Activated naive CD4-positive, alpha-beta T cell treated with anti-CD3 and anti-CD28 coated beads for 36 hours (primary cell): ENCODE data around the gene LOXL3. TPM values are rescaled to one million over a fixed set of nuclear protein-coding genes. Genes with fewer than 3 reads are reported as not detected.
A peak's percentile ranks its signal among the peaks of the same experiment; 100 is the strongest.

Experiments
- CTCF ChIA-PET: fragments of 350-600 bp; sonication (Branson Sonifier 250); formaldehyde crosslinking; loops from one replicate; lab custom pipeline; 2021; ENCODE audit warnings: antibody characterized with exemption; lab: Charles Lee
- DNase-seq: peaks from one replicate; pipeline ENCODE4 v3.0.0-alpha.2; 2020
- H3K27ac Mint-ChIP-seq: one replicate; pipeline ENCODE4 v1.8.0; 2021; ENCODE audit warnings: mild to moderate bottlenecking, mixed read lengths
- H3K27me3 Mint-ChIP-seq: one replicate; pipeline ENCODE4 v1.8.0; 2021; ENCODE audit warnings: low read depth, mixed read lengths
- H3K36me3 Mint-ChIP-seq: one replicate; pipeline ENCODE4 v1.8.0; 2021; ENCODE audit warnings: low read depth, mixed read lengths
- H3K4me1 Mint-ChIP-seq: one replicate; pipeline ENCODE4 v1.8.0; 2021; ENCODE audit warnings: low read depth, mixed read lengths
- H3K4me3 Mint-ChIP-seq: one replicate; pipeline ENCODE4 v1.8.0; 2021; ENCODE audit warnings: mild to moderate bottlenecking, moderate library complexity, mixed read lengths
- H3K9me3 Mint-ChIP-seq: one replicate; pipeline ENCODE4 v1.8.0; 2021; ENCODE audit warnings: mixed read lengths
- intact Hi-C: fragments of 100-400 bp; cut with micrococcal nuclease; formaldehyde crosslinking; loops from one replicate; pipeline ENCODE4 v1.15.1; 2023
- total RNA-seq, 2 experiments: library from RNA; stranded (reverse); gene quantifications; one replicate each; pipeline ENCODE4 v1.2.3, GENCODE V29; 2021

LOXL3 gene
- total RNA-seq, 2 experiments from 2014 or later, result 0.35 to 0.41 TPM

DNA sequence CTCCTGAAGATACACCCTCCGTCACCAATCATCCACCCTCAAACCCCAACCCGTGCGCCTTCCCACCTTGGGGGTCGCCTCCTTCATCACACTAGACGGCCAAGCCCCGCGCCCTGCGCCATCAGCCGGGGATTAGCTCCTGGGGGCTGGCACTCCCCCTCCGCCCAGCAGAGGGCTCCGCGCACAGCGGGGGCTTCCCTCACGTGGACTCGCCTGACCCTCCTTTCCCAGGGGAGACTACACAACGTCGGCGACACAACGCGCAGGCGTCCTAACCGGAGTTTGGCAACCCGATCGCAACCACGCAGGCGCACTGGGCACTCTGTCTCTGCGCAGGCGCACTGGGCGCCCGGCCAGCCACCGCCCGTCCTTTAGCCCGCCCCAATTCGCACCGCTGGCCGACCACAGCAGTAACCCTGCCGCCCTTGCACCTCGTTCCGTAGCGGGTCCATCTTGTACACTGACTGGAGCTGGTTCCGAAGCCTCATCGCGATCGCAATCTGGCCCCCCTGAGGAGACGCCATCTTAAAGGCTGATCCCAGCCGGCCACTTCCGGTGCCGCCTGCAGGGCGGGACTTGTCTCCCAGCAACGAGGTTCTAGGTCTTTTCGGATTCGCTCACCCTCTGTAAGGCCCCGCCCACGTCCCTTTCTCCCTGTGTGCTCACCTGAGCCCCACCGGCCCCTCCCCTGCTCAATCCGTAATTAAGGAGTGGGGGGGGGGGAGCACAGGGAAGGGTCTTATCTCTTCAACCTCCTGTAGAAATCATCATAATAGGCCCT is 46.4 kb downstream of the LOXL3 start, which contains the start of gene PCGF1:
Gene PCGF1 (minus strand): TSS at position 551 of the 781 bp plus-strand sequence. CDS start 27 bp downstream, at position 524.
- H3K36me3 Mint-ChIP-seq, result peaks cover 24% of the 10 kb centered on the region
- H3K4me1 Mint-ChIP-seq, result peaks cover 40% of the 10 kb centered on the region
- peak within 1 kb of the TSS; percentile 91 for H3K4me3 Mint-ChIP-seq
- H3K27me3 Mint-ChIP-seq, result peaks cover 41% of the 10 kb centered on the region
- intact Hi-C loops, result loop anchor here (1.0 to 10.0 kb wide), 9 partner anchors 9 to 447 kb away; partner anchors contain the start of genes AUP1, DOK1, HK2 and HTRA2
- no peaks in the 10 kb centered on the region for H3K9me3 Mint-ChIP-seq
- DNase-seq, result peak; percentile 99
- peak within 1 kb of the TSS; percentile 98 for H3K27ac Mint-ChIP-seq
- CTCF ChIA-PET, result interaction anchor here (1.1 to 1.8 kb wide), 2 partner anchors 26 to 81 kb away, joined by 3 to 14 read pairs; no protein-coding TSS in a partner anchor

DNA sequence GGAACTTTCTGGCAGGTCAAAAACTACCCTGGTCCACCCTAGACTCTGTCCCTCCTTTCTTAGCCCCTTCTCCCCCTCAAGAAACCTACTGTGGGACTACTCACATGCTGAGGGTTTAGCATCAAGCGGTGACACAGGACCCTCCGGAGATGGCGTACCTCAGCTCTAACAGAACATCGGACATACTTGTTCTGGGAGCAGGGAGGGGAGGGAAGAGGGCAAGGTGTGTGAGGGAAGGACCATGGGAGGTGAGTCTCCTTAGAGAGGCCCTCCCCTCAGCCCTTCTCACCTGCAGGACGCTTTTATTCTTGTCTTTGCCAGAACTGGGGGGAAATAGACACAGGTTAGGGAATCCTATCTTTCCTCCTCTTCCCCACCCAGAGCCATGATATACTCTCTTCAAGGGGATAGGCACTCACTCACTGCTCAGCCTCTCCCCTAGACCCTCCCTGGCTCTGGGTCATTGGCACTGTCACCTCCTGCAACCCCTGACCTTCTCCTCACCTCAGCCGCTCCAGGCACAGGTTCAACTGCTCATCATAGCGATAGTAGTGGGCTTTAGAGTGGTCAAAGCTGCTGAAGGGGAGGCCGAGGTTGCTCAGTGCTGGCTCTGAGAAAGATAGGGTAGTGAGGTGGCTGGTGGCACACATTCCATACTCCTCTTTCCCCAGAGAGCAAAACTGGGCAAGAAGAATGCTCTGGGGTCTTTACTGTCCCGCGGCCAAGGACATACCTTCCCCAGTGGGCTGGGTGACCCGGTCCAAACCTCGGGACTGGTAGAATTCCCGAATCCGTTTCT is 48.1 kb downstream of the LOXL3 start:
- H3K36me3 Mint-ChIP-seq, result peaks cover 24% of the 10 kb centered on the region
- H3K9me3 Mint-ChIP-seq, result no peaks in the 10 kb centered on the region
- peaks cover 45% of the 10 kb centered on the region for H3K4me1 Mint-ChIP-seq
- H3K4me3 Mint-ChIP-seq, result no peak overlapping the region
- intact Hi-C loops, result loop anchor here (2.0 to 10.0 kb wide), 5 partner anchors 49 to 449 kb away; partner anchors contain the start of genes DOK1, HK2, POLE4 and SEMA4F
- no peak overlapping the region for H3K27ac Mint-ChIP-seq
- DNase-seq, result no peak
- H3K27me3 Mint-ChIP-seq, result peaks cover 45% of the 10 kb centered on the region
- CTCF ChIA-PET, result interaction anchor here (0.5 to 4.8 kb wide), 5 partner anchors 23 to 83 kb away, joined by 3 to 14 read pairs (median 10); partner anchors contain the start of genes CCDC142 and TTC31

DNA sequence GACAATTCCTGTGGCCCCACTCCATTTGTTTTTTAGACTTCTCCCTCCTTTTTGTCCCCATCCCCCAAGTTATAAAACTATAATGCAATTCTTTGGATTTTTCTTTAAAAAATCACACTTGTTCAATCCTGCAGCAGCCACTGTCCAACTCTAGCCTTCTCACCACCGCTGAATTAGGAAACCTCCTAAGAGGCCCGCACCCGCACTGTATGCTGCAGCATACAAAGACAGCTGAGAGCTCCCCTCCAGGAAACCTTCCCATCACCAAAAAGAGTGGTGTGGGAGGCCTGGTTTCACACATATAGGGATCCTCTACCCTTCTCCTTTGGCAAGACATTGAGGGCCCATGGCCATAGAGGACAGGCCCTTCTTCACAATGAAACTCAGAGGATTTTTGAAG is 49.2 kb downstream of the LOXL3 start:
- H3K4me1 Mint-ChIP-seq, result peaks cover 48% of the 10 kb centered on the region
- no peaks in the 10 kb centered on the region for H3K9me3 Mint-ChIP-seq
- H3K27ac Mint-ChIP-seq, result no peak overlapping the region
- peaks cover 51% of the 10 kb centered on the region for H3K27me3 Mint-ChIP-seq
- no peak for DNase-seq
- no peak overlapping the region for H3K4me3 Mint-ChIP-seq
- intact Hi-C loops, result loop anchor here (10.0 kb wide), 1 partner anchor 450 kb away; the partner anchor contains the start of gene POLE4
- H3K36me3 Mint-ChIP-seq, result peaks cover 24% of the 10 kb centered on the region
- CTCF ChIA-PET, result interaction anchor here (1.0 to 4.8 kb wide), 3 partner anchors 22 to 83 kb away, joined by 3 to 14 read pairs (median 10); partner anchors contain the start of genes CCDC142 and TTC31

DNA sequence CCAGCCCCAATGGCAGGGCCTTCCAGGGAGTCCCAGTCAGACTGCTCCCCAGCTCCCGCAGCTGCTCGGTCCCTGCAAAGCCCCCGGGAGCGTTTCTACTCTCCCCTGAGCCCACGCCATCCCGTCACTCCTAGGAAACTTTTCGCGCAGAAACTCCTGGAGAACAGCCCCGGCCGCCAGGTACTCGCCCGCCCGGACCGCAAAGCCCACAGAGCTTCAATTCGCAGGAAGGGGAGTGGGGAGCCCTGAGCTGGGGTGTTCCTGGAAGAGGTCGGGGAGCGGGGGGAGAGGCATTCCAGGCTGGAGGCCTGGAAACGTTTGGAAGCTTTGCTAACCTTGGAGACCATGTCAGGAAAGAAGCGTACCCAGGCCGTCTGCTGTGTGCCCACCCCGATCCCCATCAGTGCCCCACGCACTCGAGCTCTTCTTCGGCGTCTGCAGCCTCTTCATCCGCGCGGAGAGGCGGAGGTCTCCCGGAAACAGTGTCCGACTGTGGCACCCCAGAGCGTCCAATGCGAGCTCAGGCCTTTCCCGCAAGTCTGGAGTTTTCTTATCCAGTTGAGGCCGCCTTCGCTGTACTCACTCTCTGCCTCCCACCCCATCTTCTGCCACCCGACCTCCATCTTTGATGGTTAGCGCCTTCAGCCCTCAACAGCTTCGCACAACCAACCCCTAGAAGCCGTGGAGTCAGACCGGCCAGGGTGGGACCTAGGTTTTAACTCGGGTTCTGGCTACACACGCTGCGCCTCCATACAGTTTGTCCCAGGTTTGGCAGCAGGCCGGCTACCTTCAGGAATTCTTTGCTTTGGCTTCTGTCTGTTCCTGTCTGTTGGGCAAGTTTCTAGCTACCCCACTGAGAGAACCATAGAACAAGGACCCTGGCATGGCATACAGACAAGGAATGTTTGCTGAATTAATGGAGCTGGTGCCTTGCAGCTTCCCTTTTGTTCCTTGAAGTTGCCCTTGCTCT is 50.0 kb downstream of the LOXL3 start:
- CTCF ChIA-PET, result interaction anchor here (1.0 to 4.8 kb wide), 4 partner anchors 21 to 112 kb away, joined by 3 to 14 read pairs (median 8); partner anchors contain the start of genes CCDC142 and TTC31
- peaks cover 24% of the 10 kb centered on the region for H3K36me3 Mint-ChIP-seq
- H3K27ac Mint-ChIP-seq, result no peak overlapping the region
- H3K4me1 Mint-ChIP-seq, result peaks cover 53% of the 10 kb centered on the region
- peaks cover 57% of the 10 kb centered on the region for H3K27me3 Mint-ChIP-seq
- DNase-seq, result no peak
- no peaks in the 10 kb centered on the region for H3K9me3 Mint-ChIP-seq
- peak overlapping the region; percentile 59 for H3K4me3 Mint-ChIP-seq
- intact Hi-C loops, result loop anchor here (10.0 kb wide), 1 partner anchor 451 kb away; the partner anchor contains the start of gene POLE4

DNA sequence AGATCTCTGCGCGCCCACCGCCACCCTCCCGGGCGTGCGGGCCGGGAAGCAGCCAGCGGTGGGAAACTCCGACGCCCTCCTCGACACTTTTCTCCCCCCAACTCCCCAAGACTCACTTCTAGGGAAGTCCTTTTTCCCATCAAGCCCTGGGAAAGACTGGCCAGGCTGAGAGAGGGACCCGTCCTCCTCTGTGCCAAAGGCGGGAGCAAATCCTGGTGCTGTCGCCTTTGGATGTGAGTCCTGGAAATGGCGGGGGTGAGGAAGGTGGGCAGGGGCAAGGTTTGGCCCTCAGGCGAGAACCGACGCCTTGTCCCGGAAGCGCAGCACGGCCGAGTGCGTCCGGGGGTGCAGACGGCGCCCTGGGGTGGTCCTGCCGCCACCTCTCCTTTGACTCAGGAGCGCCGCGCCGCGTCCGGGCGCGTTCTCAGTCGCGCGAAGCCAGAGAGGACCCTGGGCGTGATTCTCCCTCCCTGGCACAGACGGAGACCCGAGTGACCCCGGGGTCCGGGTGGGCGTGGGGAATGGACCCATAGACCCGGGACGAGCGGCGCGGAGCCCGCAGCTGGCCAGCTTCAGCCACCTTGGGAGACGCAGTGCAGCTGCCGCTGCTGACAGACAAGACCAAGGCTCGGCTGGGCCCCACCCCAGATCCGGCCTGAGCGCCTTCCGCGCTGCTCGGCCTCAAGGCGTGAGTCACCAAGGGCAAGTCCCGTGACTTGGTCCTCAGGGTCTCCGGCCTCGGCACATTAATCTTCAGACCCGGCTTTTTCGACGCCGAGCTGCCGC is 50.8 kb downstream of the LOXL3 start:
- no peaks in the 10 kb centered on the region for H3K9me3 Mint-ChIP-seq
- H3K27ac Mint-ChIP-seq, result no peak overlapping the region
- H3K4me1 Mint-ChIP-seq, result peaks cover 54% of the 10 kb centered on the region
- CTCF ChIA-PET, result interaction anchor here (1.0 to 4.8 kb wide), 3 partner anchors 20 to 111 kb away, joined by 5 to 14 read pairs (median 10); partner anchors contain the start of genes CCDC142 and TTC31
- H3K4me3 Mint-ChIP-seq, result peak overlapping the region; percentile 59
- H3K36me3 Mint-ChIP-seq, result peaks cover 24% of the 10 kb centered on the region
- peak; percentile 58 for DNase-seq
- intact Hi-C loops, result loop anchor here (10.0 kb wide), 1 partner anchor 452 kb away; the partner anchor contains the start of gene POLE4
- peaks cover 64% of the 10 kb centered on the region for H3K27me3 Mint-ChIP-seq

DNA sequence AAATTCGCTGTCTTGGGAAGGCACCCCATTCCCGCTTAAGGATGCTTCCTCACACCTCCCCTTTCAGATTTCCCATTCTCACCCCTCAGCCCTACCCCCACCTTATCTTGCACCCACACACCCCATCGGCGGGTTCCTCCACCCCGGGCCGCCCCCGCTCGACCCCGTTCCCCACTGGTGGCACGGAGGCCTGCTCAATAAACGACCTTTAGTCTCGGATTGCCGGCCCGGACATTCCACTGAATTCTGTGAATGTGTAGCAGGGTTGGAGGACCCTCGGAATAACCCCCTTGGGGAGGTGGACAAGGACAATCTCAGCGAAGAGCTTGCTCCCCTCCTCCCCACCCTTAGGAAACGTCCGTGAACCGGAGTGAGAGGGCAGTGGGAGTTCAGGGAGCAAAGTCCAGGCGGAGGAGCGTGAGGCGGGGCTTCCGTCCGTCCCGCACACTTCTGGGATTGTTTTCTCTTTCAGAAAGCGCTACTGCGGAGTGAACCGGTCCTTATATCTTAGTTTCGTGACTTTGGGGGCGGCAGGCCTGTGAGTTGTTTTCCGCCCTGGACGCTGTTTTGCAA is 51.5 kb downstream of the LOXL3 start:
- DNase-seq, result no peak
- Mint-ChIP-seq H3K4me3 (peak overlapping the region; percentile 59), H3K4me1 (peaks cover 58% of the 10 kb centered on the region), H3K9me3 (no peaks in the 10 kb centered on the region), H3K36me3 (peaks cover 21% of the 10 kb centered on the region), H3K27me3 (peaks cover 70% of the 10 kb centered on the region), H3K27ac (no peak overlapping the region)
- CTCF ChIA-PET, result interaction anchor here (1.9 to 4.8 kb wide), 3 partner anchors 19 to 85 kb away, joined by 10 to 24 read pairs (median 14); partner anchors contain the start of genes CCDC142 and TTC31
- intact Hi-C loops, result loop anchor here (10.0 kb wide), 1 partner anchor 453 kb away; the partner anchor contains the start of gene POLE4

DNA sequence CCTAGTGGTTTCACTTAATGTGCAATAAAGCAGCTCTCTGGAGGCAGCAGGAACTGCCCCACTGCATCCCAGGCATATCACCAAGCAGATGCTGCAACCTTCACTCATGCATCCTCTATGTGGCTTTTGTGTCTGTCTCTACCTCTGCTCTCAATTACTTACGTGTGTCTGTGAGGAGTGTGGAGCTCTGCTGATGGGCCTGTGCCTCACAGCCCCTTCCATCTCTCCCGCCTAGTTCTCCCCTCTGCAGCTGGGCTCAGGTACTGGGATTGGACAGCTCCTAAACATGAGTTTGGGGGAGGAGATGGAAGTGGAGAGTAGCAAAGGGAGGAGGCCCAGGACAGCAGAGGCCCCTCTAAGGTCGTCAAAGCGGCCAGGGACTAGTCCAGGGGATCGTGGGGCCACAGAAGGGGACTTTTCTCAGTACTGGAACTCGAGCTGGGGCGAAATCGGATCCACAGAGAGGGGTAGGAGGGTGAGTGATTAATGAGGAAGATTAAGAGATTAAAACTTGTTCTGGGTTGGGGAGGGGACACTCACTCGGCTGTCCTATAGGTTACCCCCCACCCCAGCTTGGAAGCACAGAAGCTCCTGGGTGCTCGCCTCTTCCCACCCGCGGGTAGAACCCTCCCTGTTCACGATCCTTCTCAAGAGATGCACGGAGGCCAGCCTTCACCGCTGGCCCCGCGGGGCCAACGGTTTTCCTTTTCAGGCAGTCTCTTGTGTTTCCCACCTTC is 52.2 kb downstream of the LOXL3 start:
- Mint-ChIP-seq H3K4me3 (peak overlapping the region; percentile 36), H3K9me3 (no peaks in the 10 kb centered on the region), H3K36me3 (peaks cover 17% of the 10 kb centered on the region), H3K4me1 (peaks cover 53% of the 10 kb centered on the region), H3K27me3 (peaks cover 70% of the 10 kb centered on the region), H3K27ac (no peak overlapping the region)
- no peak for DNase-seq
- intact Hi-C loops, result loop anchor here (10.0 kb wide), 1 partner anchor 453 kb away; the partner anchor contains the start of gene POLE4
- CTCF ChIA-PET, result interaction anchor here (0.6 to 4.8 kb wide), 5 partner anchors 13 to 1301 kb away, joined by 3 to 24 read pairs (median 10); partner anchors contain the start of genes CCDC142, TLX2 and TTC31

DNA sequence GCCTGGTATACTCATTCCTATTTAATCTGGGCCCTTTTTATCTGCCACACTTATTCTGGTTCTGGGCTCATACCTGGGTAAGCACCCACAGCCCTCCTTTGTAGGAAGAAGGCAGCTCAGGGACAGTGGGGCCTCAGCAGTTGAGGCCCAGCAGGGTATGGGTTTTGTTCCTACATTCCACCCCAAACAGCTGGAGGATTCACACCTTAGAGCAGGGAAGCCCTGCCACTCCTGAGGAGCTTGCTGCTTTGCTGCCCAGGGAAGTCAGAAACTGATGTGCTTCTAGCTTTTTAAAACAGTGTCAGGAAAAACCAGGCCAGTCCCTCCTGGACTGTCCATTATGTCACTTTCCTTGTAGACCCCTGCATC is 53.2 kb downstream of the LOXL3 start:
- CTCF ChIA-PET, result interaction anchor here (0.6 to 3.7 kb wide), 5 partner anchors 14 to 86 kb away, joined by 3 to 24 read pairs (median 6); partner anchors contain the start of genes CCDC142, TLX2 and TTC31
- Mint-ChIP-seq H3K4me1 (peaks cover 49% of the 10 kb centered on the region), H3K36me3 (peaks cover 13% of the 10 kb centered on the region), H3K27ac (no peak overlapping the region), H3K27me3 (peaks cover 70% of the 10 kb centered on the region), H3K9me3 (no peaks in the 10 kb centered on the region), H3K4me3 (no peak overlapping the region)
- intact Hi-C loops, result loop anchor here (10.0 kb wide), 1 partner anchor 454 kb away; the partner anchor contains the start of gene POLE4
- DNase-seq, result no peak

DNA sequence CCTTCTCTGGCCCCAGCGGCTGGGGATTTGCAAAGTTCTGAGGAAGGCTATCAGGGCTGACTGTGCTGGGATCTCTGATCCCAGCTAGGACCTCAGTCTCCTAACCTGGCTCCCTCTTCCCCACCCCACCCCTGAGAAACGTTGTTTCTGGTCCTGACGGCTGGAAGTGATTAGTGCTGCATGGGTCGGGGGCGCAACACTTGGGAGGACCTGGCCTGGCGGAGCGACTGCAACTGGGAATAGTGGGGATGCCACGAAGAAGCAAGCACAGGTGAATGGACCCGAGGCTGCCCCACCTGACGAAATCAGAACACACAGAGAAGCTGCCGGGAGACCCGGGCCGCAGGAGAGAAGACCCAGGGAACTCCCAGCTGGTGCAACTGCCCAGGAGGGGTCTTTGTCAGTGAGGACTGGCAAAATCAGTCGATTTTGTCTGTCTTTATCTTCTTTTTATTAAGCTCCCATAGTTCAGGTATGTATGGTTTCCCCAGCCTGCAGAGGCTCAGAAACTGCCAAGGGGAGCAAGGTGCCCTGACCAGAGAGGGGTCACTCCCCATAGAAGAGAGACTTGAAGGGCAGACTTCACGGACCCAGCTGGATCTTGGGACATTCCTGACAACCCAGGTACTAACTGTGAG is 53.7 kb downstream of the LOXL3 start:
- H3K27ac Mint-ChIP-seq, result no peak overlapping the region
- no peak overlapping the region for H3K4me3 Mint-ChIP-seq

More for the DNA sequence above, 53.7 kb downstream of the LOXL3 start:
- H3K27me3 Mint-ChIP-seq, result peaks cover 70% of the 10 kb centered on the region
- peaks cover 8% of the 10 kb centered on the region for H3K36me3 Mint-ChIP-seq
- H3K9me3 Mint-ChIP-seq, result no peaks in the 10 kb centered on the region
- intact Hi-C loops, result loop anchor here (5.0 to 10.0 kb wide), 2 partner anchors 32 to 455 kb away; partner anchors contain the start of gene POLE4
- peaks cover 46% of the 10 kb centered on the region for H3K4me1 Mint-ChIP-seq
- CTCF ChIA-PET, result interaction anchor here (0.6 to 3.7 kb wide), 5 partner anchors 15 to 87 kb away, joined by 3 to 24 read pairs (median 6); partner anchors contain the start of genes CCDC142, TLX2 and TTC31
- DNase-seq, result no peak
